PC-9 (cell line): Measurements from ENCODE around the gene STX3. TPM values are rescaled to one million over a fixed set of nuclear protein-coding genes. Genes with fewer than 3 reads are reported as not detected.

Experiments
- BruUV-seq: library from RNA; stranded (reverse); fragments of 400-500 nt; replicated peaks from 2 replicates; lab custom pipeline; 2021; lab: Mats Ljungman, UMichigan
- CTCF ChIA-PET: fragments of 300-600 bp; sonication (Branson Sonifier 250); formaldehyde crosslinking; loops from one replicate; lab custom pipeline; 2022; ENCODE audit warnings: antibody characterized with exemption; lab: Charles Lee
- POLR2A ChIA-PET: fragments of 300-600 bp; sonication (Branson Sonifier 250); formaldehyde crosslinking; loops from one replicate; lab custom pipeline; 2022; ENCODE audit warnings: antibody characterized with exemption; ENCODE audit not compliant: unreplicated experiment; lab: Charles Lee
- DNase-seq, 2 experiments: peaks; one replicate each; pipeline versions ENCODE4 v3.0.0 to v3.0.0-alpha.2; 2015 to 2022; ENCODE audit warnings: mixed read lengths in 1 of 2
- H2AFZ ChIP-seq: fragments of 200-600 bp; sonication (generic); 2 replicates; pipeline ENCODE4 v1.8.1; 2017; ENCODE audit warnings: antibody characterized with exemption
- H3F3A ChIP-seq: fragments of 200-600 bp; sonication (generic); 2 replicates; pipeline ENCODE4 v1.8.1; 2017; ENCODE audit warnings: antibody characterized with exemption, mild to moderate bottlenecking, low read depth; ENCODE audit not compliant: insufficient read depth
- H3K27ac ChIP-seq: fragments of 200-600 bp; sonication (generic); 2 replicates; pipeline ENCODE4 v1.6.1; 2016; ENCODE audit warnings: mixed run types
- H3K27me3 ChIP-seq: fragments of 200-600 bp; sonication (generic); 2 replicates; pipeline ENCODE4 v1.6.1; 2016; ENCODE audit warnings: low read depth, mixed run types; ENCODE audit not compliant: insufficient read depth
- H3K36me3 ChIP-seq: fragments of 200-600 bp; sonication (generic); 2 replicates; pipeline ENCODE4 v1.6.1; 2016; ENCODE audit warnings: low read depth, mixed run types
- H3K4me1 ChIP-seq: fragments of 200-600 bp; sonication (generic); replicated peaks from 2 replicates; pipeline ENCODE4 v1.6.1; 2016; ENCODE audit warnings: mixed run types; ENCODE audit not compliant: insufficient read depth
- H3K4me2 ChIP-seq: fragments of 200-600 bp; sonication (generic); 2 replicates; pipeline ENCODE4 v1.6.1; 2017; ENCODE audit warnings: mixed run types
- H3K4me3 ChIP-seq: fragments of 200-600 bp; sonication (generic); 2 replicates; pipeline ENCODE4 v1.6.1; 2016; ENCODE audit warnings: mixed run types
- H3K79me2 ChIP-seq: fragments of 200-600 bp; sonication (generic); 2 replicates; pipeline ENCODE4 v1.6.1; 2017; ENCODE audit warnings: low read depth, mixed run types
- H3K9me2 ChIP-seq: fragments of 200-600 bp; sonication (generic); 2 replicates; pipeline ENCODE4 v1.8.1; 2017; ENCODE audit warnings: mild to moderate bottlenecking; ENCODE audit not compliant: insufficient read depth
- H3K9me3 ChIP-seq: fragments of 200-600 bp; sonication (generic); 2 replicates; pipeline ENCODE4 v1.8.1; 2016; ENCODE audit warnings: low read depth; ENCODE audit not compliant: insufficient read depth
- H4K20me1 ChIP-seq: fragments of 200-600 bp; sonication (generic); 2 replicates; pipeline ENCODE4 v1.8.1; 2017; ENCODE audit not compliant: insufficient read depth
- CTCF ChIP-seq: fragments of 200-600 bp; sonication (generic); conservative IDR thresholded peaks from 2 replicates; pipeline ENCODE4 v1.6.1; 2017; ENCODE audit warnings: mixed run types, antibody characterized with exemption, mild to moderate bottlenecking, moderate library complexity
- EZH2 ChIP-seq: fragments of 200-600 bp; sonication (generic); IDR thresholded peaks from 2 replicates; pipeline ENCODE4 v1.8.0; 2017; ENCODE audit warnings: antibody characterized with exemption, low read depth
- intact Hi-C: fragments of 100-400 bp; cut with micrococcal nuclease; formaldehyde crosslinking; loops from one replicate; pipeline ENCODE4 v1.10.0; 2022; ENCODE audit not compliant: unreplicated experiment
- total RNA-seq: library from RNA; stranded (reverse); gene quantifications from 2 replicates; pipeline ENCODE4 v1.2.3, GENCODE V29; 2021

STX3 gene
- total RNA-seq, 1 experiment from 2014 or later: 50.1 TPM

GRCh38 chr11:59804061-59804460, 48.9 kb downstream of the STX3 start:
- H3K79me2 ChIP-seq: peaks cover 6% of the 10 kb centered on the region
- TF ChIP-seq EZH2 (no peak), CTCF (no peak)
- H3K4me2 ChIP-seq: no peak overlapping the region
- no peak overlapping the region for H3K27ac ChIP-seq
- no peaks in the 10 kb centered on the region for H3K9me2 ChIP-seq
- H3K36me3 ChIP-seq: 0 out of 2 replicates have a peak, but pooled peaks cover 14% of the 10 kb centered on the region
- intact Hi-C loops: no loop called here
- H3K4me1 ChIP-seq: peaks cover 27% of the 10 kb centered on the region
- H4K20me1 ChIP-seq: no peaks in the 10 kb centered on the region
- ChIA-PET POLR2A (no interaction called here), CTCF (no interaction called here)
- H3K9me3 ChIP-seq: no peaks in the 10 kb centered on the region
- H3K4me3 ChIP-seq: no peak overlapping the region
- peaks cover 53% of the 10 kb centered on the region for H3F3A ChIP-seq
- BruUV-seq: no TSS peak
- no peak overlapping the region for H2AFZ ChIP-seq
- H3K27me3 ChIP-seq: no peaks in the 10 kb centered on the region
- no peak for DNase-seq

DNA sequence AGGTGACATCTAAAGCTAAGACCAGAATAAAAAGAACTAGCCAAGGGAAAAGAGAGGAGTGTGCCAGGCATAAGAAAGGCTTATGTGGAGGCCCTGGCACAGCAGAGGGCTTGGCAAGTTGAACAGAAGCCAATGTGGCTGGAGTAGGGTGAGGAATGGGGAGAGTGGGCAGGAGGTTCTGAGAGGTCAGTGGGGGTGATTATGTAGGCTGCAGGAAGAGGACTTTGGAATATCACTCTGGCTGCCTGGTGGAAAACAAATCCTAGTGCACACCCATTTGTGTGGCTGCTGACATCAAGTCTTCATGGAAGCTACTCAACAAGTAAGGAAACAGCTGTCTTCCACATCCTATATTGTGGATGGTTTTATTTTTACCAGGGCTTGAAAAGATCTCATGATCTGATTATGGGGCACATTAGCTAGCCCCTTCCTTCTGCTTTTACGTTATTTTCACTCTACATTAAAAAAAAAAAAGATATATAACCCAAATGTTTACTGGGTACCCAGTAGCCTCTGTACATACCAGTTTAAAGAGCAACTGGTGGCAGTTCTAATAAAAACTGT, 52.0 kb downstream of the STX3 start:
- Histone ChIP-seq H3K79me2 (peaks cover 18% of the 10 kb centered on the region), H3K9me3 (no peaks in the 10 kb centered on the region), H3K4me1 (peaks cover 16% of the 10 kb centered on the region), H3K27ac (no peak overlapping the region), H2AFZ (no peak overlapping the region), H3K36me3 (0 out of 2 replicates have a peak, but pooled peaks cover 15% of the 10 kb centered on the region), H3K4me2 (no peak overlapping the region), H4K20me1 (no peaks in the 10 kb centered on the region), H3K4me3 (no peak overlapping the region), H3K27me3 (no peaks in the 10 kb centered on the region), H3K9me2 (no peaks in the 10 kb centered on the region), H3F3A (peaks cover 39% of the 10 kb centered on the region)
- intact Hi-C loops: no loop called here
- BruUV-seq: no TSS peak
- DNase-seq: no peak
- CTCF ChIA-PET: no interaction called here
- POLR2A ChIA-PET: no interaction called here
- no peak for TF ChIP-seq CTCF
- TF ChIP-seq EZH2: no peak

GRCh38 chr11:59810189-59810910, 55.2 kb downstream of the STX3 start, which contains the start of gene MRPL16:
MRPL16 (minus strand) TSS chr11:59810778; CDS start chr11:59810658, 120 bp downstream.
- Histone ChIP-seq H3F3A (peaks cover 28% of the 10 kb centered on the region; the same call in 1 of the 2 replicates), H3K36me3 (0 out of 2 replicates have a peak, but pooled peaks cover 15% of the 10 kb centered on the region), H3K9me3 (no peaks in the 10 kb centered on the region), H3K4me3 (peak within 1 kb of the TSS; percentile 73), H3K79me2 (peaks cover 18% of the 10 kb centered on the region), H3K27me3 (no peaks in the 10 kb centered on the region), H3K9me2 (no peaks in the 10 kb centered on the region), H3K4me2 (peak within 1 kb of the TSS; percentile 94), H3K27ac (peak within 1 kb of the TSS; percentile 58), H2AFZ (peak within 1 kb of the TSS; percentile 94), H3K4me1 (peaks cover 14% of the 10 kb centered on the region; the same call in 1 of the 2 replicates), H4K20me1 (no peaks in the 10 kb centered on the region)
- peak; percentile 57; the same call in 1 of the 2 replicates for TF ChIP-seq CTCF
- no peak for TF ChIP-seq EZH2
- intact Hi-C loops: loop anchor here (2.0 to 5.0 kb wide), 3 partner anchors 47 to 260 kb away; partner anchors contain the start of gene STX3
- CTCF ChIA-PET: interaction anchor here (0.8 to 1.0 kb wide), 2 partner anchors 54 to 109 kb away, joined by 4 to 9 read pairs; no protein-coding TSS in a partner anchor
- no TSS peak for BruUV-seq
- DNase-seq: peak; percentile 89 to 92
- POLR2A ChIA-PET: interaction anchor here (0.6 to 0.7 kb wide), 2 partner anchors 109 to 141 kb away, joined by 4 to 15 read pairs; partner anchors contain the start of gene PATL1
